GM19043 (cell line): ENCODE results near the gene ASPHD2.
"Not testable (repeated sequence)": the region's sequence is repeated elsewhere in the genome, so short reads cannot be mapped to it uniquely, and the experiment has no call there.

Experiments
- ATAC-seq: cut with Tn5 transposase; IDR thresholded peaks from one replicate; pipeline ENCODE4 v1.9.1; 2021; ENCODE audit warnings: low read depth; ENCODE audit not compliant: unreplicated experiment

The ASPHD2 gene

GRCh38 chr22:26416256-26416655, 12.8 kb upstream of the ASPHD2 start:
- no peak for ATAC-seq

- ATAC-seq: no peak
Measured at GRCh38 chr22:26416670-26417276, 12.3 kb upstream of the ASPHD2 start.

GRCh38 chr22:26417406-26417805, 11.7 kb upstream of the ASPHD2 start:
- ATAC-seq: no peak

- ATAC-seq: no peak
Measured at GRCh38 chr22:26418620-26419019, 10.4 kb upstream of the ASPHD2 start.

GRCh38 chr22:26426924-26427323, 2.1 kb upstream of the ASPHD2 start:
- no peak for ATAC-seq

- peak; percentile 20 for ATAC-seq
Measured at GRCh38 chr22:26429458-26430286, 612 bp downstream of the ASPHD2 start.

- no peak for ATAC-seq
Measured at GRCh38 chr22:26430600-26430999, 1.5 kb downstream of the ASPHD2 start.

- ATAC-seq: no peak
Measured at GRCh38 chr22:26431261-26431995, 2.4 kb downstream of the ASPHD2 start.

GRCh38 chr22:26432619-26433311, 3.7 kb downstream of the ASPHD2 start:
- no peak for ATAC-seq

- ATAC-seq: no peak
Measured at GRCh38 chr22:26433805-26434204, 4.7 kb downstream of the ASPHD2 start.

- no peak for ATAC-seq
Measured at GRCh38 chr22:26435327-26436093, 6.5 kb downstream of the ASPHD2 start.

GRCh38 chr22:26436903-26437515, 7.9 kb downstream of the ASPHD2 start:
- ATAC-seq: no peak

- no peak for ATAC-seq
Measured at GRCh38 chr22:26437694-26438392, 8.8 kb downstream of the ASPHD2 start.

- ATAC-seq: not testable (repeated sequence)
Measured at GRCh38 chr22:26438776-26439175, 9.7 kb downstream of the ASPHD2 start.

- ATAC-seq: no peak
Measured at GRCh38 chr22:26439559-26439958, 10.5 kb downstream of the ASPHD2 start.

GRCh38 chr22:26442086-26442756, 13.2 kb downstream of the ASPHD2 start:
- no peak for ATAC-seq

- no peak for ATAC-seq
Measured at GRCh38 chr22:26443901-26444690, 15.0 kb downstream of the ASPHD2 start.

- no peak for ATAC-seq
Measured at GRCh38 chr22:26444777-26445176, 15.7 kb downstream of the ASPHD2 start.
